Activated CD8-positive, alpha-beta memory T cell treated with anti-CD3 and anti-CD28 coated beads for 36 hours (primary cell): ENCODE measurements around the gene CEP97. TPM values are rescaled to one million over a fixed set of nuclear protein-coding genes. Genes with fewer than 3 reads are reported as not detected.

ENCODE experiments used
- CTCF ChIA-PET: fragments of 350-600 bp; sonication (Branson Sonifier 250); formaldehyde crosslinking; loops from one replicate; lab custom pipeline; 2021; ENCODE audit warnings: antibody characterized with exemption; lab: Charles Lee
- POLR2A ChIA-PET: fragments of 350-600 bp; sonication (Branson Sonifier 250); formaldehyde crosslinking; loops from one replicate; lab custom pipeline; 2021; ENCODE audit warnings: antibody characterized with exemption; lab: Charles Lee
- total RNA-seq, 2 experiments: library from RNA; stranded (reverse); gene quantifications; one replicate each; pipeline ENCODE4 v1.2.3, GENCODE V29; 2021

The CEP97 gene
- total RNA-seq, 2 experiments from 2014 or later = 18.5 to 22.3 TPM

DNA sequence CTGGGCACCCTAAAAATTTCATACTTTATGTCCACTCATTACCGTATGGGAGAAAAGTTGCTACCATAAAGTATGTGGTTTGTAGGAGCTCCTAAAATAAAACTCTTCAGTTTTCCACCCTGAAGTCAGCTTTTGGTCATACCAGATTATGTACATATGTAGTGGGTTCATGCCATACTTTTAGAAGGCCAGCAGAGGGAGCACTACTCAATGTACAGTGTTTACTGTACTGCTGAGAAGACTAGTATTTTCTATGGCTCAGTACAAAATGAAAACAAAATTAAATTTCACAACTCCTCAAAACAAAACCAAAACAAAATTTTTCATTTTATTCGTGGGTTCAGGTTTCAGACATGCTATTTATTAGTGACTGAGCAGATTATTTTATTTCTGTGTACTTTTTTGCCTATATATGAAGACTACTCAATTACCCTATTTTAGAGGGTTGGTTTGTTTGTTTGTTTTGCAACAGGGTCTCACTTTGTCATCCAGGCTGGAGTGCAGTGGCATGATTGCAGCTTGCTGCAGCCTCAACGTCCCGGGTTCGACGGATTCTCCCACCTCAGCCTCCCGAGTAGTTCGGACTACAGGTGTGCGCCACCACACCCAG, 78.9 kb downstream of the CEP97 start:
- POLR2A ChIA-PET = interaction anchor here (1.3 kb wide), 1 partner anchor 46 kb away, joined by 3 read pairs; the partner anchor contains the start of gene NFKBIZ
- CTCF ChIA-PET = interaction anchor here (0.6 to 3.7 kb wide), 12 partner anchors 9 to 426 kb away, joined by 3 to 20 read pairs (median 4); no protein-coding TSS in a partner anchor

DNA sequence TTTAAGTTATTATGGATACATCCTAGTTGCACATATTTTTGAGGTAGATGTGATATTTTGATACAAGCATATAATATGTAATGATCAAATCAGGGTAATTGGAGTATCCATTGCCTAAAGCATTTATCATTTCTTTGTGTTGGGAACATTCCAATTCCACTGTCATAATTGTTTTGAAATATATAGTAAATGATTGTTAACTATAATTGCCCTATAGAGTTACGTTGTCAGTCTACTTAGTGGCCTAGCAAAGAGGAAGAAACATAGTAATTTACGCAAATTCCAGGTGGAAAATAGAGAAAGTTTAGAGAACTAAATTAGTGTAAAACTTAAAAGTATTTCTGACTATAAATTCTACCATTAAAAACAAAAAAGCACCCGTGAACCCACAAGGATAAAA, 79.5 kb downstream of the CEP97 start:
- ChIA-PET CTCF (interaction anchor here (0.8 to 3.7 kb wide), 2 partner anchors 50 to 421 kb away, joined by 3 to 20 read pairs; no protein-coding TSS in a partner anchor), POLR2A (no interaction called here)

DNA sequence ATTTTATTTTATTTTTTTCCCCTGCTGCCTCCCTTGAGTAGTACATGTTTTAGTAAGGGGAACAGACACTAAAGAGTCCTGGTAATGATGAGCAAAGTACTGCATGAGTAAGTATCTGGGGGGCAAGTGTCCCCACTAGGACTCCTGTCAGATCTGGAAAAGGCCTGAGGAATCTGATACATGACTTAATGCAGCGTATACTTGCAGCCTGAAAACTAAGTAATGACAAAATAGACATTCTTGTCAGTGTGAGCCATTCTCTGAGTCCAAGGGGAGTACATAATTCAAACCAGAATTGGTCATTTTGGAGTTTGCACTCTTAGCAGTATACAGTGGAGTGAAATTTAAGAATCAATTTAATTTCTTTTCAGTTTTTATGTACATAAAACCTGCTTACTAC, 82.1 kb downstream of the CEP97 start:
- POLR2A ChIA-PET = no interaction called here
- CTCF ChIA-PET = no interaction called here

DNA sequence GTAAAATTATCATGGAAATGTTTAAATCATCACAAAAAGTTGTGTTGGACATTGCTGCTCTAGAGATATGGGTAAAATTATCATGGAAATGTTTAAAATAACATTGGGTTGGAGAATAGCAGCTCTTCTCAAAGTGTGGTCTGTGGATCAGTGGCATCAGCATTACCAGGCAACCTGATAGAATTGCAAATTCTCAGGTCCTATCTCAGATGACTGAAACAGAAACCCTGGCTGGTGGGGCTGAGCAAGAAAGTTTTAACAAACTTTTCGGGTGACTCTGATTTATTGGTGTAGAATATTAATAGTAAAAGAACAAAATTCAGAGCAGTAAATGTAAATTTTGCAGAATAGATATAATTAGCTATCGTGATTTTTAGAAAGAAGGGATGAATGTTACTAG, 83.5 kb downstream of the CEP97 start:
- CTCF ChIA-PET = interaction anchor here (1.0 to 1.9 kb wide), 3 partner anchors 13 to 420 kb away, joined by 3 to 11 read pairs (median 3); no protein-coding TSS in a partner anchor

DNA sequence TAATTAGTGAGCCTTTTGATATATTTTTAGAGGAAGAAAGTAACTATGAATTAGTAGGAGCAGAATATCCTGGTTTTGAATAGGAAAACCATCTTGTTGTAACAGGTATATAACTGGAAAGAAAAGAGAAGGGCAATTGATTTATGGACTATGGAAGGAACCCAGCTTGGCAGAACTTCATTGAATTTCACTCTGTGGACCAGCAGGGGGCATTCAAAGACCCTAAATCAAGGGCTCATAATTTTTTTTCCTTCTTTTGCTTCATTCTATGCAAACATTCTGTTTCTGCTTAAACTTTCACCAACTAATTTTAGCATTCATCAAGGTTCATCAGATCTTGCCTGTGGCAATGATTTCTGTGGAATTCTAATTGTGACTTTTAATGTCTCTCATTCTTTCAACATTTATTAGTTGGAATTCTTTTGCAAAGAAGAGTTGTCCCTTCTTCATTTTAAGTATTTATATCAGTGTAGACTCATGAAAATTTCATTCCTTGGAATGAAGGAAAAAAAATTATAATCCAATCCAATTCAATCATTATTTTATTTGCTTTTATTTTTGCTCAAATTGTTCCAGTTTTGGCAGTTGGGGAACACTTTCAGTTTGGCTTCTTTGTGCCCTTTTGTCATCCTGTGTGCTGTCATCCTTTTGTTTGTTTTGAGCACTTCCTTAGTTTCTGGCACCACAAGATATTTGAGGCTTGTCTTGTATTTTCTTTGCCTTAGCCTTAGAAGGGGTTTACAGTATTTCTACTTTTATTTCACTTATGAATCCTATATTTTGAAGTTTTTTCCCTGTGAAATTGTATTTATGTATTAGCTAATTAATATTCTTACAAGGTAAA, 85.0 kb downstream of the CEP97 start:
- ChIA-PET POLR2A (no interaction called here), CTCF (interaction anchor here (1.1 to 1.9 kb wide), 4 partner anchors 413 to 420 kb away, joined by 3 to 11 read pairs (median 5); no protein-coding TSS in a partner anchor)

More for the DNA sequence above, 83.5 kb downstream of the CEP97 start:
- POLR2A ChIA-PET = no interaction called here

DNA sequence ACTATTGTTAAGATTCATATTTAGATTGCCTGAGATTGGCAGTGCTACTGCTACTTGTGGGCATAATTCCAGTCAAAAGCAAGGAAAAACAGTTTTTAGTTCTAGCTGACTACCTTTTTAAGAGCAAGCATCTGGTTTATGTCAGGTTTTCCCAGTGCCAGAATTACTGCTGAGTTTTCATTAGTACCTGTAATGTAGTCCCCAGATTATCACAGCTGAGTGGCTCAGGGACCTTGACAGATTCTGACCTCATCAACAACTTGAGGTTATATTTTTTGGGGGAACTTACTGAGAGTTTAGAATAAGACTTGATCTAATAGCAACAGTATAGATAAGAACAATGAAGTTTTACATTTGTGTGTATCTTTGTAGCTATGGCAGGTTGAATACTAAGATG, 85.6 kb downstream of the CEP97 start:
- CTCF ChIA-PET = interaction anchor here (1.3 to 1.5 kb wide), 2 partner anchors 413 to 419 kb away, joined by 3 to 7 read pairs; no protein-coding TSS in a partner anchor
- POLR2A ChIA-PET = no interaction called here

DNA sequence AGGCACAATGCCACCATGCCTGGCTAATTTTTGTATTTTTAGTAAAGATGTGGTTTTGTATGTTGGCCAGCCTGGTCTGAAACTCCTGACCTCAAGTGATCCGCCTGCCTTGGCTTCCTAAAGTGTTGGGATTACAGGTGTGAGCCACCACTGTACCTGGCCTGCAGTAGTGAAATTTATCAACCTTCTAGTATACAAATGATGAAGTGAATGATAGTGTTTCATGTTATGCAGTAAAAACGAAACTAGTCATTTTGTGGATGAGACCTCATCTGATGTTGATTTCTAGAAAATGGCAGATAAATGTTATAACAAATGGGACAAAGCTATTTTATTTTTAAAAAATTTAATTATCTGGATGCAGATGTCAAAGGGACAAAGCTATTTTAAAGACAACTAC, 87.5 kb downstream of the CEP97 start:
- ChIA-PET CTCF (interaction anchor here (1.0 to 3.9 kb wide), 5 partner anchors 9 to 418 kb away, joined by 3 to 18 read pairs (median 4); no protein-coding TSS in a partner anchor), POLR2A (no interaction called here)

DNA sequence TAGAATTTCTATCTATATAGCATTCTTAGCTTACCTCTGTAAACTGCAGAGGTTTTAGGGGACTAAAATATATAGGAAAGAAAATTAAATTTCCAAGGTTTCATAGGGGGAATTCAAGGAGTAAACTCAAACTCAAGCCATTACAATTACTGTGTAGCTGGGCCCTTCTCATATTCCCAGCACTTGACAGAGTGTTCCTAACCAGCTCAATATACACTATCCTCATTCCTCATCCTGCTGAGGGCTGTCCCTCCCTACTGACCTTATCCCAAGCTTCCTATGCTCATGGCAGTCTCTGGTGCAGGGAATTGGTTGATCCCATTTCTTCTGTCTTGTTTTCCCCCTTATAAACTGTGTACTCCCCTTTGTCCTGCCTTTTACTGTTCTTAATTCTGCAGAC, 88.5 kb downstream of the CEP97 start:
- ChIA-PET CTCF (interaction anchor here (1.0 to 3.9 kb wide), 4 partner anchors 10 to 417 kb away, joined by 3 to 18 read pairs (median 4); no protein-coding TSS in a partner anchor), POLR2A (no interaction called here)

DNA sequence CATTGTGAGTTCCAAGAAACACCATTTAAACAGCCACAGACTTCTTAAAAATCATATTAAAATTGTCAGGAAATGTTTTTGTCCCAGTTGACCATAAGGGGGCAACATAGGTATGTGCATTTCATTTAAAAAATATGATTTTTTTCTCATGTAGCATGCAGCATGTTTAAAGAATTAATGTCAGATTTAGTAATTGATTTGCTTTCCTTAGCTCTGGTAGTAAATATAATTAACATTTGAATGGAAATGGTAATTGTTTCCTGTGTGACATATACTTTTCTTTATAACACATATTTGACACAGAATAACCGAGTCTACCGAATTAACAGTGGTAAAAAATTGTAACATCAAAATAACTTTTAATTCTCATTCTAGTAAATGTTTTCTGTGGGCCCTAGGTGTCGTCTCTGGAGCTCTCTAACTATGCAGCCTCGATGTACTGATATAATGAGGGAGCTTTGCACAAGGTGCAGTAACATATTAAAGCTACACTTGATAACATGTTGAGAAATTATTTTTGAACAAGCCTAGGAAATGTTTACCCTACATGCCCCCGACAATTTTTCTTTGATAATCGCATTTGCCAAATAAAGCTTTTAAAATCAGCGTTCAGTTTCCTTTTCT, 89.5 kb downstream of the CEP97 start:
- ChIA-PET POLR2A (interaction anchor here (1.0 kb wide), 1 partner anchor 43 kb away, joined by 3 read pairs; no protein-coding TSS in a partner anchor), CTCF (interaction anchor here (1.0 to 3.9 kb wide), 2 partner anchors 411 to 416 kb away, joined by 4 to 18 read pairs; no protein-coding TSS in a partner anchor)

DNA sequence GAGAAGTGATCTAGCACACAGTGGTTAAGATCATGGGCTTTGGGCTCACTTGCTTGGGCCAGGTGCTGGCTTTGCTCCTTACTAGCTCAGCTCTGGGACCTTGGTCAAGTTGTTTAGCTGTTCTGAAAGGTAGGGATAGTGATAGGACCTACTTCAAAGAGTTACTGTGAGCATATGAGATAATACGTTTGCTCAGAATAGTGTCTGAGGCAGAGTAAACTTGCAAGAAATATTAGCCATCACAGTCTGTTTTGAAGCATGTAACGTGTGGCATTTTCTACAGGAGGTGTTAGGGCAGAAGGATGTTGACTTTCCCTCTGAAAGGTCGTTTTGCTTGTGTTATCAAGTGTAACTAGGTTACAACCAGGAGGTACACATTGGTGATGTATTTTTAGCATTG, 90.4 kb downstream of the CEP97 start:
- ChIA-PET CTCF (interaction anchor here (1.0 to 3.9 kb wide), 2 partner anchors 411 to 415 kb away, joined by 4 to 18 read pairs; no protein-coding TSS in a partner anchor), POLR2A (interaction anchor here (1.0 kb wide), 1 partner anchor 42 kb away, joined by 3 read pairs; no protein-coding TSS in a partner anchor)

DNA sequence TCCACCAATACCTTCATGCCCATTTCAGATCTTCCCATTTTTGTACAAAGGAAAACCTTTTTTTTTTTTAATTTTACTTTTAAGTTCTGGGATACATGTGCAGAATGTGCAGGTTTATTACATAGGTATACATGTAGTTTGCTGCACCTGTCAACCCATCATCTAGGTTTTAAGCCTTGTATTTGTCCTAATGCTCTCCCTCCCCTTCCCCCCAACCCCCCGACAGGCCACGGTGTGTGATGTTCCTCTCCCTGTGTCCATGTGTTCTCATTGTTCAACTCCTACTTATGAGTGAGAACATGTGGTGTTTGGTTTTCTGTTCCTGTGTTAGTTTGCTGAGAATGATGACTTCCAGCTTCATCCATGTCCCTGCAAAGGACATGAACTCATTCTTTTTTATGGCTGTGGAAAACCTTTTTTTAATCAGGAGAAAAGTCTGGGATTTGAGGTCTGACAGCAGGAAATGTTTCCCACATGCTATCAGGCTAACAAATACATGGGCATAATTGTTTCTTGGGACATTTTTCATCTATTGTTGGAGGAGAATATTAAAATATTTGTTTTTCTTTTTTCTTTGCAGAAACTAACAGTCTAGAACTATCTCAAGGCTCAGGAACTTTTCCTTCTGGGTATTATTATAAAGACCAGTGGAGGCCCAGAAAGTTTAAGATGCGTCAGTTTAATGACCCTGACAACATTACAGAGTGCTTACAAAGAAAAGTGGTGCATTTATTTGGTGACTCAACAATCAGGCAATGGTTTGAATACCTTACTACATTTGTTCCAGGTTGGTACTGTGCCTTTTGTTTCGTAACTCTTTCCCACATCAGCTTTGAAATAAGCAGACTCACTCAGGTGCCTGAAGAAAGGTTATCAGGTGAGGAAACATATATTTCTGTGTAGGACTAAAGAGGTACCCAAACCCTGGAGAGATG, 92.1 kb downstream of the CEP97 start:
- POLR2A ChIA-PET = no interaction called here
- CTCF ChIA-PET = interaction anchor here (0.9 to 1.4 kb wide), 2 partner anchors 409 to 412 kb away, joined by 5 to 6 read pairs; no protein-coding TSS in a partner anchor

DNA sequence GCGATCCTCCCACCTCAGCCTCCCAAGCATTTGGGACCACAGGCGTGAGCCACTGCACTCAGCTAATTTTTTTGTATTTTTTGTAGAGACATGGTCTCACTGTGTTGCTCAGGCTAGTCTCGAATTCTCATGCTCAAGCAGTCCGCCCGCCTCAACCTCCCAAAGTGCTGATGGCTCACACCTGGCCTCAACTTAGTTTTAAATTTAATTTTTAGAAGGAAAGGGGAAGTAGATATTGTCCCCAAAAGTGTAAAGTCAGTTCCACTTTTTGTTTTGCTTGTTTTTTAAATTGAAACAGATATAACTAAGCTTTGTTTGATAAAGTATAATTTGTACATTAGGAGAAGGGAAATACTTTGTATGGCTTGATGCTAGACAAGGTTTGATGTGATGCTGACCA, 93.6 kb downstream of the CEP97 start:
- ChIA-PET CTCF (interaction anchor here (1.1 kb wide), 1 partner anchor 408 kb away, joined by 3 read pairs; no protein-coding TSS in a partner anchor), POLR2A (interaction anchor here (1.4 kb wide), 1 partner anchor 32 kb away, joined by 4 read pairs; the partner anchor contains the start of gene NFKBIZ)

DNA sequence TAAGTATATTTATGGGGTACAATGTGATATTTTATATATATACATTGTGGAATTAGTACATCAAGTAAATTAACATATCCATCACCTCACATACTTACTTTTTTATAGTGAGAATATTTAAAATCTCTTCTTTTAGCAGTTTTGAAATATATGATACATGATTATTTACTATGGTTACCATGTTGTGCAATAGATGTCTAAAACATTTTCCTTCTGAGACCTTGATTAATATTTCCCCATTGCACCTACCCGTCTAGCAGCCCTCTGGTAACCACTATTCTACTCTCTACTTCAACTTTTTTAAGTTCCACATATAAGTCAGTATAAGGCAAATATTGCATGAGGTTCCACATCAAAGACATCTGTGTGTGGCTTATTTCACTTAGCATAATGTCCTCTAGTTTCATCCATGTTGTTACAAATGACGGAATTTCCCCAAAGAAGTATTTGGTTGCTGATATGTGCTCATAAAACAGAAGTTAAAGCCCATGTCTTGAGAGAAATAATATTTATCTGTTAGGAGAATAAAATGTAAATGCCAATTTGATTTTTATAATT, 95.3 kb downstream of the CEP97 start:
- POLR2A ChIA-PET = no interaction called here
- CTCF ChIA-PET = no interaction called here

Other genes with a start within 250 kb of the CEP97 start
- 1 to 10 TPM; 8.6 to 9.3 TPM for gene SENP7, start 211.4 kb upstream of the CEP97 start, total RNA-seq
- gene TRMT10C, start 162.7 kb upstream of the CEP97 start, total RNA-seq = 10 to 100 TPM; 72.4 to 74.6 TPM
- gene PCNP, start 150.4 kb upstream of the CEP97 start, total RNA-seq = 100 to 1,000 TPM; 182 to 192 TPM
- gene ZBTB11, start 47.5 kb upstream of the CEP97 start, total RNA-seq = 10 to 100 TPM; 27.1 to 29.8 TPM
- gene RPL24, start 37.9 kb upstream of the CEP97 start, total RNA-seq = 1,000 to 10,000 TPM; 1,627 to 1,629 TPM
- 10 to 100 TPM; 16.3 to 16.8 TPM for gene NXPE3, start 54.6 kb downstream of the CEP97 start, total RNA-seq
- gene NFKBIZ, start 124.9 kb downstream of the CEP97 start, total RNA-seq = 10 to 100 TPM; 34.0 to 36.6 TPM